Sigmoid colon (tissue), 3 donors: ENCODE results near the gene PDE1A.

Experiments used
- CTCF ChIP-seq, 4 experiments: fragments of 450-650 bp in 3 of 4; fragments of 200-600 bp in 1 of 4; IDR thresholded peaks; one replicate each; pipeline ENCODE4 v1.5.1; 2016 to 2019; ENCODE audit warnings: antibody characterized with exemption in 4 of 4, mild to moderate bottlenecking in 3 of 4, moderate library complexity in 2 of 4
- POLR2A ChIP-seq, 2 donors: fragments of 450-650 bp; IDR thresholded peaks; one replicate each; pipeline ENCODE4 v1.6.1; 2016; ENCODE audit warnings: antibody characterized with exemption in 2 of 2, mild to moderate bottlenecking in 2 of 2, moderate library complexity in 2 of 2

- no peak for TF ChIP-seq POLR2A (IDR thresholded peaks at IDR 0.05)
- TF ChIP-seq CTCF (IDR thresholded peaks at IDR 0.05) = no peak
Measured at GRCh38 chr2:182117196-182117595, 309.6 kb downstream of the PDE1A start.
